PC-9 (cell line): Measurements from ENCODE around the gene GLT1D1.
"Not testable (repeated sequence)": the region's sequence is repeated elsewhere in the genome, so short reads cannot be mapped to it uniquely, and the experiment has no call there.

Source experiments
- CTCF ChIP-seq: fragments of 200-600 bp; sonication (generic); conservative IDR thresholded peaks from 2 replicates; pipeline ENCODE4 v1.6.1; 2017; ENCODE audit warnings: mixed run types, antibody characterized with exemption, mild to moderate bottlenecking, moderate library complexity
- EZH2 ChIP-seq: fragments of 200-600 bp; sonication (generic); IDR thresholded peaks from 2 replicates; pipeline ENCODE4 v1.8.0; 2017; ENCODE audit warnings: antibody characterized with exemption, low read depth

GRCh38 chr12:128849806-128850205 lies 3.5 kb upstream of the GLT1D1 start:
- TF ChIP-seq CTCF, EZH2: not testable (repeated sequence)
